ENCODE measurements around the gene DZIP1L. TPM values are rescaled to one million over a fixed set of nuclear protein-coding genes. Genes with fewer than 3 reads are reported as not detected.
"Not testable (repeated sequence)": the region's sequence is repeated elsewhere in the genome, so short reads cannot be mapped to it uniquely, and the experiment has no call there.

The DZIP1L gene
- total and polyA plus RNA-seq, 2 donors from 2014 or later: 2.9 to 22.3 TPM

DNA sequence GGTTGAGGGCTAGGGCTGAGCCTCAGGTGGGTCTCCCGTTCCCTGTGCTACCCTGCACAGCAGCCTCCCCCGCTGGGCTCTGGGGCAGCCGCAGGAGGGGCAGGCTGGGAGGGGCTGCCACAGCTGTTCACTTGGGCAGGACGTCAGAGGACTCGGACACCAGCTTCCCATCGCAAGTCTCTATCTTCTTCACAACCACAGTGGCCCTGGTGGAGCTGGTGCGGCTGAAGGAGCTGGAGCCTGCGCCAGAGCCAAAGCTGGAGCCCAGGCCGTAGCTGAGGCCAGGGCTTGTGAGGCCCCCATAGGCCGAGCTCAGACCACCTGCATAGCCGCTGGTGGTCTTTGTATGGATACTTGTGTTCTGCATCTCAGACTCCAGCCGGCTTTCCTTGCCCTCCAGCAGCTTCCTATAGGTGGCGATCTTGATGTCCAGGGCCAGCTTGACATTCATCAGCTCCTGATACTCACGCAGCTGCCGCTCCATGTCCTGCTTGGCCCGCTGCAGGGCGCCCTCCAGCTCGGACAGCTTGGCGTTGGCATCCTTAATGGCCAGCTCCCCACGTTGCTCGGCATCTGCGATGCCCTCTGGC, 14.0 kb downstream of the DZIP1L start:
- FAIRE-seq; H3K9me3 ChIP-seq (ENCODE audit: control insufficient read depth in 2 of 3, insufficient read depth in 1 of 3, low read length in 3 of 3); intact Hi-C loops (cut with DNase I); H3K27me3 ChIP-seq (ENCODE audit: control insufficient read depth, insufficient read depth, low read length); H3K9ac ChIP-seq (ENCODE audit: low read length in 3 of 3); DNase-seq; H3K4me1 ChIP-seq (ENCODE audit: control insufficient read depth in 2 of 3, insufficient read depth in 2 of 3, low read depth in 1 of 3, low read length in 3 of 3); H3K27ac ChIP-seq (ENCODE audit: low read depth in 2 of 2, low read length in 2 of 2); H3K4me3 ChIP-seq (ENCODE audit: low read length in 3 of 3): not testable (repeated sequence)
- TF ChIP-seq CTCF (IDR thresholded peaks at IDR 0.05; ENCODE audit: borderline replicate concordance, extremely low read depth, insufficient read depth): peak; percentile 25
- peaks cover 0 to 11% (median 2%) of the 10 kb centered on the region in 3 donors for H3K36me3 ChIP-seq (ENCODE audit: control insufficient read depth in 2 of 3, insufficient read depth in 3 of 3, low read length in 3 of 3)

GRCh38 chr3:138099417-138099816, 16.0 kb downstream of the DZIP1L start:
- Histone ChIP-seq H3K36me3 (ENCODE audit: control insufficient read depth in 2 of 3, insufficient read depth in 3 of 3, low read length in 3 of 3) (peaks cover 1 to 15% (median 2%) of the 10 kb centered on the region in 3 donors), H3K9me3 (ENCODE audit: control insufficient read depth in 2 of 3, insufficient read depth in 1 of 3, low read length in 3 of 3) (no peaks in the 10 kb centered on the region), H3K4me3 (ENCODE audit: low read length in 3 of 3) (no peak overlapping the region), H3K4me1 (ENCODE audit: control insufficient read depth in 2 of 3, insufficient read depth in 2 of 3, low read depth in 1 of 3, low read length in 3 of 3) (no peaks in the 10 kb centered on the region), H3K27ac (ENCODE audit: low read depth in 2 of 2, low read length in 2 of 2) (no peak overlapping the region), H3K27me3 (ENCODE audit: control insufficient read depth, insufficient read depth, low read length) (no peaks in the 10 kb centered on the region), H3K9ac (ENCODE audit: low read length in 3 of 3) (no peak overlapping the region)
- no peak for FAIRE-seq
- no peak for DNase-seq
- intact Hi-C loops (cut with DNase I): no loop called here
- TF ChIP-seq CTCF (IDR thresholded peaks at IDR 0.05; ENCODE audit: borderline replicate concordance, extremely low read depth, insufficient read depth): no peak

DNA sequence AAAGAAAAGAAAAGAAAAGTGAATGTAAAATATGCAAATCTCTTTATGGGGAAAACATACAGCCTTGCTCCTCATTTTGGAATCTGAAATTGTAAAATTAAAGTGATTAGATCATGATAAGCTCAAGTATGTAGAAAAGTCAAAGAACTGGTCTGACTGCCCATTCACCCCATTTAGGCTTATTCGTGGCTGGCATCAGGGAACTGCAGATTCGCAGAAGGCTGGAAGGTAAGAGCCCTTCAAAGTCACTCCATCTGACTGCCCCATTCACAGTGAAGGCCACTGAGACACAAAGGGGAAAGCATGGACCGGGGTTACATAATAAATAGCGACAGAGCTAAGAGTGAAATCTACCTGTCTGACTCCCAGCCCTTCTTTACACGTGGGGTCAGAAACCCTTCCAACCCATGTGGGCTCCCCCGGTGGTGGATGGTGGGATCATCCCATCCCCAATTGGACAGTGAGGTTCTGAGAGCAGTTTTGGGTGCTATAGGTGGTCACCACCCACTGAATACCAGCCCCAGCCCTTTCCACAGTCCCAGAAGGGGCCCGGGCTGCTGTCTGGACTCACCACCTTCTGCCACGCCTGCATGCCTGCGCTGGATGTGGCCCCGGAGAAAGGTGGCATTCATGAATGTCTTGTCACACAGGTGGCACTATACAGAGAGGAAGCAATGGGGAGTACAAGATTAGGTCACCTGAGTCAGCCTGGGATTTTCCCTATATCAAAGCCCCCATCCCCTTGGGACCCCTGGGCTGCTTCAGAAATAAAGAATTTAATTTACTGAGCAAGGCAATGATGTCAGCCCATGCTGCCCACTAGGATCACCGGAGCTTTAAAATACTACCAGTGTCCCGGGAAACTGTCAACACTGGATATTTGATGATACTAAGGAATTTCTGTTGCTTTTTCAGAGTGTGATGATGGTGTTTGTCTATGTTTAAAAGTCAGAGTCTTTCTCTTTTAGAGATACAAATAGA, 17.9 kb downstream of the DZIP1L start:
- FAIRE-seq: no peak

More for the DNA sequence above, 17.9 kb downstream of the DZIP1L start:
- Histone ChIP-seq H3K4me3 (ENCODE audit: low read length in 3 of 3) (no peak overlapping the region), H3K27me3 (ENCODE audit: control insufficient read depth, insufficient read depth, low read length) (no peaks in the 10 kb centered on the region), H3K4me1 (ENCODE audit: control insufficient read depth in 2 of 3, insufficient read depth in 2 of 3, low read depth in 1 of 3, low read length in 3 of 3) (no peaks in the 10 kb centered on the region), H3K36me3 (ENCODE audit: control insufficient read depth in 2 of 3, insufficient read depth in 3 of 3, low read length in 3 of 3) (peaks cover 4 to 10% (median 5%) of the 10 kb centered on the region in 3 donors), H3K9ac (ENCODE audit: low read length in 3 of 3) (no peak overlapping the region), H3K9me3 (ENCODE audit: control insufficient read depth in 2 of 3, insufficient read depth in 1 of 3, low read length in 3 of 3) (no peaks in the 10 kb centered on the region), H3K27ac (ENCODE audit: low read depth in 2 of 2, low read length in 2 of 2) (no peak overlapping the region)
- peak in 1 of 5 donors; percentile 1 for DNase-seq
- intact Hi-C loops (cut with DNase I): no loop called here
- no peak for TF ChIP-seq CTCF (IDR thresholded peaks at IDR 0.05; ENCODE audit: borderline replicate concordance, extremely low read depth, insufficient read depth)
